PC-3 (cell line): ENCODE measurements around the gene ZNF292.

Source experiments
- EZH2 ChIP-seq: fragments of 300-600 bp; sonication (generic); IDR thresholded peaks from one replicate; pipeline ENCODE4 v1.6.1; 2017; ENCODE audit warnings: antibody characterized with exemption, mild to moderate bottlenecking, low read length; ENCODE audit not compliant: unreplicated experiment
- TF ChIP-seq, protein P1 (sequence below): fragments of 300-600 bp; sonication (generic); conservative IDR thresholded peaks from 2 replicates; pipeline ENCODE4 v1.5.1; 2017; ENCODE audit warnings: antibody characterized with exemption, low read depth, mild to moderate bottlenecking, low read length

DNA sequence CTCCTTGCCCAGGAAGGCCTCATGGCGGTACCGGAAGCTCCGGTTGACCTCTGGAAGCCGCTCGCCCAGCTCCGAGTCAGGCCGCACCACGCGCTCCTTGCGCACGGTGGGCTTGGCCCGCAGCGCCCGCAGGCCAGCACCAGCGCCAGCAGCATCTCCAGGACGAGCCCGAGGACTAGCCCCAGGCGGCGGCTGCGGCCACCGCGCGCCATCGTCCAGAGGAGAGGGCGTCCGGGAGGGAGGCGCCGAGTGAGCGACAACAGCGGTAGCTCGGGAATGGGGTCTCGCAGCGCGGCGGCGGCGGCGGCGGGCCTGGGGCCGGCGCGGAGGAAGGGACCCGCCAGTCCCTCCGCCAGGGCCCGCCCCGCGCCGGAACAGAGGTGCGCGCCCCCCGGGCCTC, 32.9 kb upstream of the ZNF292 start:
- TF ChIP-seq, protein P1, sequence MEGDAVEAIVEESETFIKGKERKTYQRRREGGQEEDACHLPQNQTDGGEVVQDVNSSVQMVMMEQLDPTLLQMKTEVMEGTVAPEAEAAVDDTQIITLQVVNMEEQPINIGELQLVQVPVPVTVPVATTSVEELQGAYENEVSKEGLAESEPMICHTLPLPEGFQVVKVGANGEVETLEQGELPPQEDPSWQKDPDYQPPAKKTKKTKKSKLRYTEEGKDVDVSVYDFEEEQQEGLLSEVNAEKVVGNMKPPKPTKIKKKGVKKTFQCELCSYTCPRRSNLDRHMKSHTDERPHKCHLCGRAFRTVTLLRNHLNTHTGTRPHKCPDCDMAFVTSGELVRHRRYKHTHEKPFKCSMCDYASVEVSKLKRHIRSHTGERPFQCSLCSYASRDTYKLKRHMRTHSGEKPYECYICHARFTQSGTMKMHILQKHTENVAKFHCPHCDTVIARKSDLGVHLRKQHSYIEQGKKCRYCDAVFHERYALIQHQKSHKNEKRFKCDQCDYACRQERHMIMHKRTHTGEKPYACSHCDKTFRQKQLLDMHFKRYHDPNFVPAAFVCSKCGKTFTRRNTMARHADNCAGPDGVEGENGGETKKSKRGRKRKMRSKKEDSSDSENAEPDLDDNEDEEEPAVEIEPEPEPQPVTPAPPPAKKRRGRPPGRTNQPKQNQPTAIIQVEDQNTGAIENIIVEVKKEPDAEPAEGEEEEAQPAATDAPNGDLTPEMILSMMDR, result no peak
- TF ChIP-seq EZH2, result no peak
